ENCODE measurements around the gene ZNF41.

- no peak for TF ChIP-seq PBX3 (IDR thresholded peaks at IDR 0.05)
- no peak for TF ChIP-seq POLR2AphosphoS5 (IDR thresholded peaks at IDR 0.05; ENCODE audit: low read depth, low read length)
- no peak for TF ChIP-seq TAF1 (IDR thresholded peaks at IDR 0.05; ENCODE audit: borderline replicate concordance, low read depth, low read length)
- no peak for TF ChIP-seq YY1 (IDR thresholded peaks at IDR 0.05; ENCODE audit: low read depth)
- TF ChIP-seq, protein P1, sequence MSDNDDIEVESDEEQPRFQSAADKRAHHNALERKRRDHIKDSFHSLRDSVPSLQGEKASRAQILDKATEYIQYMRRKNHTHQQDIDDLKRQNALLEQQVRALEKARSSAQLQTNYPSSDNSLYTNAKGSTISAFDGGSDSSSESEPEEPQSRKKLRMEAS (IDR thresholded peaks at IDR 0.05; ENCODE audit: low read depth), result no peak
- no peak for TF ChIP-seq CTCF (IDR thresholded peaks at IDR 0.05)
- TF ChIP-seq NFIC (IDR thresholded peaks at IDR 0.05; ENCODE audit: borderline replicate concordance), result no peak
- no peak for TF ChIP-seq EP300 (IDR thresholded peaks at IDR 0.05; ENCODE audit: borderline replicate concordance in 1 of 2, low read depth in 1 of 2, low read length in 1 of 2)
- no peak for TF ChIP-seq CHD2 (IDR thresholded peaks at IDR 0.05; ENCODE audit: low read length, partially characterized antibody)
- TF ChIP-seq ELF1 (IDR thresholded peaks at IDR 0.05), result no peak
- TF ChIP-seq RFX5 (IDR thresholded peaks at IDR 0.05; ENCODE audit: low read length), result no peak
- TF ChIP-seq RXRA (IDR thresholded peaks at IDR 0.05; ENCODE audit: borderline replicate concordance, low read depth), result no peak
- TF ChIP-seq NRF1 (IDR thresholded peaks at IDR 0.05; ENCODE audit: low read depth, low read length), result no peak
Observed at GRCh38 chrX:47420962-47421361, 62.1 kb downstream of the ZNF41 start.
